Measurements from ENCODE around the gene MEF2C. TPM values are rescaled to one million over a fixed set of nuclear protein-coding genes. Genes with fewer than 3 reads are reported as not detected.
"Not testable (repeated sequence)": the region's sequence is repeated elsewhere in the genome, so short reads cannot be mapped to it uniquely, and the experiment has no call there.

The MEF2C gene
- total RNA-seq, 1 donor from 2014 or later, result 0.26 TPM

DNA sequence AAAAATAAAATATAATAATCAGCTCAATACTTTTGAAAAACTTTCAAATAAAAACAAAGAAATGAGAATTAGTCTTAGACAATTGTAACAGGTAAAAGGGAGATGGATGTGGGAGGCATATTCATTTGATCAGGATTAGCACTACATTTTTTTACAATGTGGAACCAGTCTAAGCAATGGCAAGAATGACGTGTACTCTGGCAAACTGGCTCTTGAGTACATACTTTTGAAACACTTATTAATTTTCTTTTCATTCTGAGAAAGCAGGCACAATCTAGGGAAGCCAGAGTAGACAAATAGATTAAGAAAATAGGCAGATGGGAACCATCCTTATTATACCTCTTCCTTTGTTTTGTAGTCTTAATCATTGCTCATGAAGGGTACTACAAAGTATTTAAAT, 79.7 kb downstream of the MEF2C start:
- Mint-ChIP-seq H3K27ac (no peak overlapping the region), H3K4me3 (no peak overlapping the region)

DNA sequence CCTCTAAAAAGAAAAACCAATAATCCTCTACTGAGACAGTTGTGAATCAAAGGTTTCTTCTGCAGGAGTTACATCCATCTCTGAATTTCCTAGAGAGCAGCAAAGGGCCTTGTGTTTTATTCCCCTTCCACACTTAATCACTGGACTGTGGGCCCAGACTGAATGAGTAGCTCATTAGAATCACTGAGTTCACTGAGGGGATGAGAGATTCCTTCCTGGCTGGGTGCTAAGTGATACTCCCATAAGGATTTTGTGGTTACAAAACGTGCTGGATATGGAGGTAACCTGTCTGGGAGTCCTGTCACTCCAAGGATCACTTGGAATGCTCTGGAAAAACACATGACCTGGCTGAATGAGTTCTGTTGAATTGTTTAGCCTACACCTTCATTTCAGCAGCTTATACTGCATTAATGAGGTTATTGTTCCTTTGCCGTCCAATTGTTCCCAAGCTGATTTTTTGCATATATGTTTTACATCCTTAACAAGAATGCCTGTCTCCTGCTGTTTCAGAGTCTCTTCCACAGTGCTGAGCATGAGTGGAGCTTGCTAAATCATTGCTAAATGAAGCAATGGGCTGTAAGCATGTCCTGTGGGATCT, 82.9 kb downstream of the MEF2C start:
- Mint-ChIP-seq H3K36me3 (no peaks in the 10 kb centered on the region), H3K27me3 (ENCODE audit: insufficient read depth, low read depth) (no peaks in the 10 kb centered on the region), H3K4me1 (no peaks in the 10 kb centered on the region), H3K4me3 (no peak overlapping the region), H3K27ac (no peak overlapping the region), H3K9me3 (peaks cover 5% of the 10 kb centered on the region)
- Histone ChIP-seq H2AFZ (replicated peaks) (peak overlapping the region; percentile 65), H3K4me2 (no peak overlapping the region), H3F3A (ENCODE audit: low read depth) (no peaks in the 10 kb centered on the region), H3K4me1 (no peaks in the 10 kb centered on the region), H3K27ac (no peak overlapping the region), H3K4me3 (no peak overlapping the region), H3K9me3 (ENCODE audit: low read depth) (no peaks in the 10 kb centered on the region), H4K20me1 (ENCODE audit: low read depth) (no peaks in the 10 kb centered on the region), H3K36me3 (no peaks in the 10 kb centered on the region), H3K9ac (no peak overlapping the region), H3K27me3 (no peaks in the 10 kb centered on the region), H3K79me2 (ENCODE audit: low read depth) (no peaks in the 10 kb centered on the region)
- TF ChIP-seq EZH2 (IDR thresholded peaks at IDR 0.05), result no peak
- TF ChIP-seq, protein P1, sequence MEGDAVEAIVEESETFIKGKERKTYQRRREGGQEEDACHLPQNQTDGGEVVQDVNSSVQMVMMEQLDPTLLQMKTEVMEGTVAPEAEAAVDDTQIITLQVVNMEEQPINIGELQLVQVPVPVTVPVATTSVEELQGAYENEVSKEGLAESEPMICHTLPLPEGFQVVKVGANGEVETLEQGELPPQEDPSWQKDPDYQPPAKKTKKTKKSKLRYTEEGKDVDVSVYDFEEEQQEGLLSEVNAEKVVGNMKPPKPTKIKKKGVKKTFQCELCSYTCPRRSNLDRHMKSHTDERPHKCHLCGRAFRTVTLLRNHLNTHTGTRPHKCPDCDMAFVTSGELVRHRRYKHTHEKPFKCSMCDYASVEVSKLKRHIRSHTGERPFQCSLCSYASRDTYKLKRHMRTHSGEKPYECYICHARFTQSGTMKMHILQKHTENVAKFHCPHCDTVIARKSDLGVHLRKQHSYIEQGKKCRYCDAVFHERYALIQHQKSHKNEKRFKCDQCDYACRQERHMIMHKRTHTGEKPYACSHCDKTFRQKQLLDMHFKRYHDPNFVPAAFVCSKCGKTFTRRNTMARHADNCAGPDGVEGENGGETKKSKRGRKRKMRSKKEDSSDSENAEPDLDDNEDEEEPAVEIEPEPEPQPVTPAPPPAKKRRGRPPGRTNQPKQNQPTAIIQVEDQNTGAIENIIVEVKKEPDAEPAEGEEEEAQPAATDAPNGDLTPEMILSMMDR (IDR thresholded peaks at IDR 0.05), result no peak
- TF ChIP-seq EZH2phosphoT487 (IDR thresholded peaks at IDR 0.05), result no peak
- DNase-seq (ENCODE audit: low spot score), result no peak

More for the DNA sequence above, 79.7 kb downstream of the MEF2C start:
- H2AFZ ChIP-seq (replicated peaks), result no peak overlapping the region
- peaks cover 4% of the 10 kb centered on the region for H3K4me1 ChIP-seq
- no peaks in the 10 kb centered on the region for H4K20me1 ChIP-seq (ENCODE audit: low read depth)
- TF ChIP-seq EZH2phosphoT487 (IDR thresholded peaks at IDR 0.05), result no peak
- TF ChIP-seq, protein P1 (IDR thresholded peaks at IDR 0.05), result no peak
- no peak for TF ChIP-seq EZH2 (IDR thresholded peaks at IDR 0.05)
- no peaks in the 10 kb centered on the region for H3F3A ChIP-seq (ENCODE audit: low read depth)
- H3K4me3 ChIP-seq, result no peak overlapping the region
- no peaks in the 10 kb centered on the region for H3K9me3 ChIP-seq (ENCODE audit: low read depth)
- H3K36me3 ChIP-seq, result no peaks in the 10 kb centered on the region
- H3K27me3 ChIP-seq, result no peaks in the 10 kb centered on the region
- Mint-ChIP-seq H3K36me3 (no peaks in the 10 kb centered on the region), H3K4me1 (no peaks in the 10 kb centered on the region), H3K9me3 (no peaks in the 10 kb centered on the region), H3K27me3 (ENCODE audit: insufficient read depth, low read depth) (peaks cover 3% of the 10 kb centered on the region)
- H3K79me2 ChIP-seq (ENCODE audit: low read depth), result no peaks in the 10 kb centered on the region
- no peak for DNase-seq (ENCODE audit: low spot score)
- H3K9ac ChIP-seq, result no peak overlapping the region
- no peak overlapping the region for H3K27ac ChIP-seq
- no peak overlapping the region for H3K4me2 ChIP-seq

DNA sequence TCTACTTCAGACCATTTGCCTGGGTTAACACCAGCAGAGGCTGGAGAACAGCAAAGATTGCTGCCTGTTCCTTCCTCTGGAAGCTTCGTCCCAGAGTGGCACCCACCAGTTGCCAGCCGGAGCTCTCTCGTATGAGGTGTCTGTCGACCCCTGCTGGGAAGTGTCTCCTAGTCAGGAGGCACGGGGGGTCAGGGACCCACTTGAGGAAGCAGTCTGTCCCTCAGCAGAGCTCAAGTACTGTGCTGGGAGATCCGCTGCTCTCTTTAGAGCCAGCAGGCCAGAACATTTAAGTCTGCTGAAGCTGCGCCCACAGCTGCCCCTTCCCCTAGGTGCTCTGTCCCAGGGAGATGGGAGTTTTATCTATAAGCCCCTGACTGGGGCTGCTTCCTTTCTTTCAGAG, 84.1 kb downstream of the MEF2C start:
- not testable (repeated sequence) for DNase-seq (ENCODE audit: low spot score); H3F3A ChIP-seq (ENCODE audit: low read depth); H3K9me3 ChIP-seq (ENCODE audit: low read depth); H3K79me2 ChIP-seq (ENCODE audit: low read depth); H3K27me3 ChIP-seq; H3K27me3 Mint-ChIP-seq (ENCODE audit: insufficient read depth, low read depth); H4K20me1 ChIP-seq (ENCODE audit: low read depth); H3K27ac Mint-ChIP-seq; H3K9ac ChIP-seq; H2AFZ ChIP-seq (replicated peaks); H3K36me3 ChIP-seq; H3K4me3 ChIP-seq; H3K4me2 ChIP-seq; H3K27ac ChIP-seq; H3K4me1 Mint-ChIP-seq; H3K4me3 Mint-ChIP-seq; H3K36me3 Mint-ChIP-seq; H3K9me3 Mint-ChIP-seq; H3K4me1 ChIP-seq

DNA sequence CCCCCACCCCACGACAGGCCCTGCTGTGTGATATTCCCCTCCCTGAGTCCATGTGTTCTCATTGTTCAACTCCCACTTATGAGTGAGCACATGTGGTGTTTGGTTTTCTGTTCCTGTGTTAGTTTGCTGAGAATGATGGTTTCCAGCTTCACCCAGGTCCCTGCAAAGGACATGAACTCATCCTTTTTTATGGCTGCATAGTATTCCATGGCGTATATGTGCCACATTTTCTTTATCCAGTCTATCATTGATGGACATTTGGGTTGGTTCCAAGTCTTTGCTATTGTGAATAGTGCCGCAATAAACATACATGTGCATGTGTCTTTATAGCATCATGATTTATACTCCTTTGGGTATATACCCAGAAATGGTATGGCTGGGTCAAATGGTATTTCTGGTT, 89.2 kb downstream of the MEF2C start:
- H3F3A ChIP-seq (ENCODE audit: low read depth); DNase-seq (ENCODE audit: low spot score); H3K9me3 Mint-ChIP-seq; H3K4me3 ChIP-seq; H3K4me1 Mint-ChIP-seq; H3K4me2 ChIP-seq; H4K20me1 ChIP-seq (ENCODE audit: low read depth); H3K36me3 Mint-ChIP-seq; H3K9ac ChIP-seq; H3K27me3 ChIP-seq; H3K4me3 Mint-ChIP-seq; H3K79me2 ChIP-seq (ENCODE audit: low read depth); H3K36me3 ChIP-seq; H3K27ac ChIP-seq; H3K4me1 ChIP-seq; H3K9me3 ChIP-seq (ENCODE audit: low read depth); H3K27me3 Mint-ChIP-seq (ENCODE audit: insufficient read depth, low read depth); H2AFZ ChIP-seq (replicated peaks); H3K27ac Mint-ChIP-seq: not testable (repeated sequence)
